DND-41 (cell line): Measurements from ENCODE around the gene HEYL.

Experiments
- EZH2 ChIP-seq: IDR thresholded peaks from 3 replicates; pipeline ENCODE4 v1.6.1; 2012; ENCODE audit warnings: borderline replicate concordance, low read depth, mild to moderate bottlenecking, moderate library complexity, low read length, inconsistent platforms; ENCODE audit not compliant: severe bottlenecking
- TF ChIP-seq, protein P1 (sequence below): IDR thresholded peaks from 2 replicates; pipeline ENCODE4 v1.5.1; 2012; ENCODE audit warnings: borderline replicate concordance, low read length, moderate library complexity, mild to moderate bottlenecking; ENCODE audit not compliant: poor library complexity, severe bottlenecking; ENCODE audit errors: extremely low read depth

- TF ChIP-seq, protein P1, sequence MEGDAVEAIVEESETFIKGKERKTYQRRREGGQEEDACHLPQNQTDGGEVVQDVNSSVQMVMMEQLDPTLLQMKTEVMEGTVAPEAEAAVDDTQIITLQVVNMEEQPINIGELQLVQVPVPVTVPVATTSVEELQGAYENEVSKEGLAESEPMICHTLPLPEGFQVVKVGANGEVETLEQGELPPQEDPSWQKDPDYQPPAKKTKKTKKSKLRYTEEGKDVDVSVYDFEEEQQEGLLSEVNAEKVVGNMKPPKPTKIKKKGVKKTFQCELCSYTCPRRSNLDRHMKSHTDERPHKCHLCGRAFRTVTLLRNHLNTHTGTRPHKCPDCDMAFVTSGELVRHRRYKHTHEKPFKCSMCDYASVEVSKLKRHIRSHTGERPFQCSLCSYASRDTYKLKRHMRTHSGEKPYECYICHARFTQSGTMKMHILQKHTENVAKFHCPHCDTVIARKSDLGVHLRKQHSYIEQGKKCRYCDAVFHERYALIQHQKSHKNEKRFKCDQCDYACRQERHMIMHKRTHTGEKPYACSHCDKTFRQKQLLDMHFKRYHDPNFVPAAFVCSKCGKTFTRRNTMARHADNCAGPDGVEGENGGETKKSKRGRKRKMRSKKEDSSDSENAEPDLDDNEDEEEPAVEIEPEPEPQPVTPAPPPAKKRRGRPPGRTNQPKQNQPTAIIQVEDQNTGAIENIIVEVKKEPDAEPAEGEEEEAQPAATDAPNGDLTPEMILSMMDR = no peak
- no peak for TF ChIP-seq EZH2
Observed at GRCh38 chr1:39639305-39640130, at the start of gene HEYL.
